D721Med (cell line): ENCODE results near the gene HEXIM1.

ENCODE experiments used
- DNase-seq: peaks from one replicate; pipeline ENCODE4 v3.0.0; 2011; ENCODE audit warnings: low spot score; ENCODE audit not compliant: insufficient read length
- FAIRE-seq: peaks from 2 replicates; lab custom pipeline; 2011; peaks lifted over from hg19 to GRCh38; lab: Jason Lieb, UNC
- TF ChIP-seq, protein P1 (sequence below): IDR thresholded peaks from 2 replicates; pipeline ENCODE4 v1.5.1; 2012; ENCODE audit warnings: mild to moderate bottlenecking, control low read depth; ENCODE audit not compliant: insufficient read depth; ENCODE audit errors: missing control alignments

Gene HEXIM1

GRCh38 chr17:45147581-45148182 lies 593 bp upstream of the HEXIM1 start:
- FAIRE-seq (no peak), DNase-seq (no peak)
- TF ChIP-seq, protein P1, sequence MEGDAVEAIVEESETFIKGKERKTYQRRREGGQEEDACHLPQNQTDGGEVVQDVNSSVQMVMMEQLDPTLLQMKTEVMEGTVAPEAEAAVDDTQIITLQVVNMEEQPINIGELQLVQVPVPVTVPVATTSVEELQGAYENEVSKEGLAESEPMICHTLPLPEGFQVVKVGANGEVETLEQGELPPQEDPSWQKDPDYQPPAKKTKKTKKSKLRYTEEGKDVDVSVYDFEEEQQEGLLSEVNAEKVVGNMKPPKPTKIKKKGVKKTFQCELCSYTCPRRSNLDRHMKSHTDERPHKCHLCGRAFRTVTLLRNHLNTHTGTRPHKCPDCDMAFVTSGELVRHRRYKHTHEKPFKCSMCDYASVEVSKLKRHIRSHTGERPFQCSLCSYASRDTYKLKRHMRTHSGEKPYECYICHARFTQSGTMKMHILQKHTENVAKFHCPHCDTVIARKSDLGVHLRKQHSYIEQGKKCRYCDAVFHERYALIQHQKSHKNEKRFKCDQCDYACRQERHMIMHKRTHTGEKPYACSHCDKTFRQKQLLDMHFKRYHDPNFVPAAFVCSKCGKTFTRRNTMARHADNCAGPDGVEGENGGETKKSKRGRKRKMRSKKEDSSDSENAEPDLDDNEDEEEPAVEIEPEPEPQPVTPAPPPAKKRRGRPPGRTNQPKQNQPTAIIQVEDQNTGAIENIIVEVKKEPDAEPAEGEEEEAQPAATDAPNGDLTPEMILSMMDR = no peak

- FAIRE-seq (no peak), DNase-seq (no peak)
- TF ChIP-seq, protein P1 = peak; percentile 88
These were observed 878 bp downstream of the HEXIM1 start for GRCh38 chr17:45149037-45149668.

DNA sequence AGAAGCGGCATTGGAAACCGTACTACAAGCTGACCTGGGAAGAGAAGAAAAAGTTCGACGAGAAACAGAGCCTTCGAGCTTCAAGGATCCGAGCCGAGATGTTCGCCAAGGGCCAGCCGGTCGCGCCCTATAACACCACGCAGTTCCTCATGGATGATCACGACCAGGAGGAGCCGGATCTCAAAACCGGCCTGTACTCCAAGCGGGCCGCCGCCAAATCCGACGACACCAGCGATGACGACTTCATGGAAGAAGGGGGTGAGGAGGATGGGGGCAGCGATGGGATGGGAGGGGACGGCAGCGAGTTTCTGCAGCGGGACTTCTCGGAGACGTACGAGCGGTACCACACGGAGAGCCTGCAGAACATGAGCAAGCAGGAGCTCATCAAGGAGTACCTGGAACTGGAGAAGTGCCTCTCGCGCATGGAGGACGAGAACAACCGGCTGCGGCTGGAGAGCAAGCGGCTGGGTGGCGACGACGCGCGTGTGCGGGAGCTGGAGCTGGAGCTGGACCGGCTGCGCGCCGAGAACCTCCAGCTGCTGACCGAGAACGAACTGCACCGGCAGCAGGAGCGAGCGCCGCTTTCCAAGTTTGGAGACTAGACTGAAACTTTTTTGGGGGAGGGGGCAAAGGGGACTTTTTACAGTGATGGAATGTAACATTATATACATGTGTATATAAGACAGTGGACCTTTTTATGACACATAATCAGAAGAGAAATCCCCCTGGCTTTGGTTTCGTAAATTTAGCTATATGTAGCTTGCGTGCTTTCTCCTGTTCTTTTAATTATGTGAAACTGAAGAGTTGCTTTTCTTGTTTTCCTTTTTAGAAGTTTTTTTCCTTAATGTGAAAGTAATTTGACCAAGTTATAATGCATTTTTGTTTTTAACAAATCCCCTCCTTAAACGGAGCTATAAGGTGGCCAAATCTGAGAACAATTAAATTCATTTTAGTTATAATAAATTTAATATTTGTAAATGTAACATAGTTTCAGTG lies 1.7 kb downstream of the HEXIM1 start:
- TF ChIP-seq, protein P1 = no peak
- DNase-seq (no peak), FAIRE-seq (no peak)

- FAIRE-seq = no peak
- TF ChIP-seq, protein P1 = no peak
- no peak for DNase-seq
These were observed 2.9 kb downstream of the HEXIM1 start for GRCh38 chr17:45150911-45151809.

- FAIRE-seq (no peak), DNase-seq (no peak)
- TF ChIP-seq, protein P1 = no peak
These were observed 6.8 kb downstream of the HEXIM1 start for GRCh38 chr17:45155029-45155428.

DNA sequence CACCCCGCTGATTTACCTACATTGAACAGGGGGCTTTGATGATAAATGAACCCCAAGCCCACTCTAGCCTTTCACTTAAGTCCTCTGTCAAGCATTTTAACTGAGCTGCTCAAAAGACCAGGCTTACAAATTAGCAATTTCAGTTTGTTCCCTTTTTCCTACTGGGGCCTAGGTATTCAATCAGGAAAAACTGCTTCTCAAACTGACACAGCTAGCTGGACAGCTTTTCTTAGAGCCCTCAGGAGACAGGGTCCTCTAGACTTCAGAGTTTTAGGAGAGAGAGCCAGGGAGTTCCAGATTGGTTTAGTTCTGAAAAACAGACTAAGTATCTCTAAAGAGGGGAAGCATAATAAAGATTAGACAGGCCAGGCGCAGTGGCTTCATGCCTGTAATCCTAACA lies 7.2 kb downstream of the HEXIM1 start:
- DNase-seq (no peak), FAIRE-seq (no peak)
- TF ChIP-seq, protein P1 = no peak
